ENCODE results near the gene CEMIP.

Gene CEMIP

DNA sequence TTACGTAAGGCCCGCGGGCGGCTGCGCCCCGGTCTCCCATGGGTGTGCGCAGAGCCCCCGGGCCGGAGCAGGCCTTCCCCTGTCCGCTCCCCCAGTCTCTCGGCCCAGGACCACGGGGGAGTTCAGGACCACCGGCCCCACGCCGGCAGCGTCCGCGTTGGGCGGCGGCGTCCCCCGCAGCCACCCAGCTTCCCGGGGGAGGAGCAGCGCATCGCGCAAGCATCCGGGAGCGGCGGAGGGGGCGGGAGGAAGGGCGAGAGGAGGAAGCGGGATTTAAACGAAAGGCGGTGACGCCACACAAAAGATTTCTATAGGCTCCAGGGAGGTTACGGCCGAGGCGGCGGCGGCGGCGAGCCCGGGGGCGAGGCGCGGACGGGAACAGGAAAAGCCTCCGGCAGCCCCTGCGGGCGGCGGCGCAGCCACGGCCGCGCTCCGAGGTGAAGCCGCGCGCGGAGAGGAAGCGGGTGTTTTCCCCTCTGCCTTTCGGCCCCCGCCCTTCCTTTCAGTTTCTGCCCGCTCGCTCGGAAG lies 221.5 kb downstream of the CEMIP start, which contains the start of gene TLNRD1:
TSS of gene TLNRD1 (plus strand) at position 300 of the 528 bp plus-strand sequence. CDS start 1,349 bp downstream, outside the sequence.
- Histone ChIP-seq H3K79me2 (ENCODE audit: control insufficient read depth, insufficient read depth, low read length, unreplicated experiment) (peaks cover 51% of the 10 kb centered on the region), H2AFZ (ENCODE audit: low read length, unreplicated experiment) (peak within 1 kb of the TSS; percentile 91), H3K36me3 (ENCODE audit: insufficient read depth, low read length) (peaks cover 11% of the 10 kb centered on the region), H3K4me1 (ENCODE audit: control insufficient read depth, insufficient read depth, low read length, unreplicated experiment) (peaks cover 35% of the 10 kb centered on the region), H3K27ac (ENCODE audit: low read depth, low read length) (peak within 1 kb of the TSS; percentile 71), H3K4me3 (ENCODE audit: low read depth, low read length) (peak within 1 kb of the TSS; percentile 93), H3K27me3 (ENCODE audit: insufficient read depth, low read length) (no peaks in the 10 kb centered on the region)
